Measurements from ENCODE around the gene CIBAR2. TPM values are rescaled to one million over a fixed set of nuclear protein-coding genes. Genes with fewer than 3 reads are reported as not detected.
A peak's percentile ranks its signal among the peaks of the same experiment; 100 is the strongest.

Gene CIBAR2
- total RNA-seq, 4 donors from 2014 or later, result 0.79 TPM; not detected in 3

DNA sequence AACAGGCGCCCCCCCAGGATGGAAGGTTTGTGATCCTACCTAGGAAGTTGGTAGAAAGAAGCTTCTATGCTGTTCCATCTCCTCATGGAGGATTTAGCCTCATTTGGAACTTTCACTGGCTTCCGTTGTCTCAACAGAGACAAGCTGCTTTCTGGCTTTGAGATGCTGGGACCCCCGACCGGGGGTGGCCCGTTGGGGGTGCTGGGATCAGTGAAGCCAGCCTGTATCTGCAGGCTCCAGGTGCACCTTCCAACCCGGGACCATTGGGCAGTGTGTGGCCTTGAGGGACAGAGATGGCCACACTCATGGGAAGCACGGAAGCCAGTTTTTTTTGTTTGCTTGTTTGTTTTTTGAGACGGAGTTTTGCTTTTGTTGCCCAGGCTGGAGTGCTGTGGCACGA is 15.4 kb downstream of the CIBAR2 start:
- in situ Hi-C loops (cut with MboI; ENCODE audit: low pct_ligation_motif_present in 1 of 4, low pct_unique_long_range_greater_than_20kb in 1 of 4, low sequenced_read_pairs in 3 of 4) (no loop called here), intact Hi-C loops (cut with DNase I; ENCODE audit: low total_unique reads) (no loop called here)
- TF ChIP-seq POLR2A (IDR thresholded peaks at IDR 0.05) (no peak), POLR2AphosphoS5 (IDR thresholded peaks at IDR 0.05) (no peak), EP300 (IDR thresholded peaks at IDR 0.05; ENCODE audit: low read depth) (no peak)
- TF ChIP-seq, protein P1, sequence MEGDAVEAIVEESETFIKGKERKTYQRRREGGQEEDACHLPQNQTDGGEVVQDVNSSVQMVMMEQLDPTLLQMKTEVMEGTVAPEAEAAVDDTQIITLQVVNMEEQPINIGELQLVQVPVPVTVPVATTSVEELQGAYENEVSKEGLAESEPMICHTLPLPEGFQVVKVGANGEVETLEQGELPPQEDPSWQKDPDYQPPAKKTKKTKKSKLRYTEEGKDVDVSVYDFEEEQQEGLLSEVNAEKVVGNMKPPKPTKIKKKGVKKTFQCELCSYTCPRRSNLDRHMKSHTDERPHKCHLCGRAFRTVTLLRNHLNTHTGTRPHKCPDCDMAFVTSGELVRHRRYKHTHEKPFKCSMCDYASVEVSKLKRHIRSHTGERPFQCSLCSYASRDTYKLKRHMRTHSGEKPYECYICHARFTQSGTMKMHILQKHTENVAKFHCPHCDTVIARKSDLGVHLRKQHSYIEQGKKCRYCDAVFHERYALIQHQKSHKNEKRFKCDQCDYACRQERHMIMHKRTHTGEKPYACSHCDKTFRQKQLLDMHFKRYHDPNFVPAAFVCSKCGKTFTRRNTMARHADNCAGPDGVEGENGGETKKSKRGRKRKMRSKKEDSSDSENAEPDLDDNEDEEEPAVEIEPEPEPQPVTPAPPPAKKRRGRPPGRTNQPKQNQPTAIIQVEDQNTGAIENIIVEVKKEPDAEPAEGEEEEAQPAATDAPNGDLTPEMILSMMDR (IDR thresholded peaks at IDR 0.05), result no peak
- H3K9me3 ChIP-seq, result no peaks in the 10 kb centered on the region
- DNase-seq, result no peak
- H3K4me3 ChIP-seq, result no peak overlapping the region
- no peak overlapping the region for H3K27ac ChIP-seq
- no peaks in the 10 kb centered on the region for H3K36me3 ChIP-seq
- peaks cover 4% of the 10 kb centered on the region for H3K27me3 ChIP-seq
- WGBS, 2 donors (ENCODE audit: low coverage in 1 of 2), result 78 to 80% methylated on average over 1 to 8 of the region's 9 CpGs
- H3K4me1 ChIP-seq, result no peaks in the 10 kb centered on the region

DNA sequence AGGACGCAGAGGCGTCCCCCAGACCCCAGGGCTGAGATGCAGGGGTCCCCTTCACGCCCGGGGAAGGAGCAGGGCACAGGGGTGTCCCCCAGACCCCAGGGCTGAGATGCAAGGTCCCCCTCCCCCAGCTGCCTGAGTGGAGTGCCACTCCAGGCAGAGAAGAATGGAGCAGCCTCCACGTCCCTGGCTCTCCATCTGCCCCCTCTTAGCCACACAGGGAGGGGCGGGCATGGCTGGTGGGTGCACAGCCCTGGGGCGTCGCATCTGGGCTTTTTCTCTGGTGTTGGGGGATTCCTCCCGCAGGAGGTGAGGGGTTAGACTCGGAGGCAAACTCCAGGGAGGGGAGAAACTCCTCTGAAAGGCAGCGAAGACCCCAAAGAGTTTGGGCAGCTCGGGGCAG is 17.5 kb downstream of the CIBAR2 start:
- H3K9me3 ChIP-seq, result no peaks in the 10 kb centered on the region
- DNase-seq, result no peak
- TF ChIP-seq, protein P1 (IDR thresholded peaks at IDR 0.05), result no peak
- no peak for TF ChIP-seq EP300 (IDR thresholded peaks at IDR 0.05; ENCODE audit: low read depth)
- TF ChIP-seq POLR2A (IDR thresholded peaks at IDR 0.05), result no peak
- no peak for TF ChIP-seq POLR2AphosphoS5 (IDR thresholded peaks at IDR 0.05)
- peaks cover 4% of the 10 kb centered on the region for H3K27me3 ChIP-seq
- in situ Hi-C loops (cut with MboI; ENCODE audit: low pct_ligation_motif_present in 1 of 4, low pct_unique_long_range_greater_than_20kb in 1 of 4, low sequenced_read_pairs in 3 of 4) (no loop called here), intact Hi-C loops (cut with DNase I; ENCODE audit: low total_unique reads) (no loop called here)
- H3K36me3 ChIP-seq, result no peaks in the 10 kb centered on the region
- 88% methylated on average over 6 of the region's 12 CpGs; no CpG with 5 or more reads in 1 of the 2 donors for WGBS, 2 donors (ENCODE audit: low coverage in 1 of 2)
- H3K27ac ChIP-seq, result no peak overlapping the region
- H3K4me1 ChIP-seq, result peaks cover 0 to 12% (median 4%) of the 10 kb centered on the region in 4 donors
- no peak overlapping the region for H3K4me3 ChIP-seq

DNA sequence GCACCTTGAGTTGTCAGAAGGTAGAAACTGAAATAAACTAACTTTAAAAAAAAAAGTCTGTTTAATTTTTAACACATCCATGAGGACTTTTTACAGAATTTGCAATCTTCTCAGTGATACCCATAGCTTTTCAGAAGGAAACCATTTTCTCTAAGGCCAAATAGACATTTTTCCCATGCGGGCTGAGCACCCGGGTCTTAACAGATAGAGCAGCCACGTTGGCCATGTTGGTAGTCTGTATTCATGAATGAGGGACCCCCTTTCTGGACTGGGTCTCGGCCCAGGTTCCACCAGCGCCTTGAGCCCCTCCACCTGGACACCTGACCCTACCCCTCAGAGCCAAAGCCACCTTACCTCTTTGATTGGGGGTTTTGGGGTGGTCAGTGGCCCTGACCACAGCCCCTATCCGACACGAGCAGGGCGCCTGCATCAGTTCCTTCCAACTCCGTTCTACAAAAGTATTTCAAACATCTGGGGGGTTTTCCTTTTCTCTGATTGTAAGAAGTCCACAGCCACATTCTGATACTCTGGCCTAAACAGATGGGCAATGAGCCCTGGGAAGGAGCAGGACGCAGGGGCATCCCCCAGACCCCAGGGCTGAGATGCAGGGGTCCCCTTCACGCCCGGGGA is 18.0 kb downstream of the CIBAR2 start:
- H3K4me3 ChIP-seq, result no peak overlapping the region
- peaks cover 0 to 12% (median 4%) of the 10 kb centered on the region in 4 donors for H3K4me1 ChIP-seq
- 87 to 89% methylated on average over 3 to 12 of the region's 12 CpGs for WGBS, 2 donors (ENCODE audit: low coverage in 1 of 2)
- H3K9me3 ChIP-seq, result no peaks in the 10 kb centered on the region
- peaks cover 4% of the 10 kb centered on the region for H3K27me3 ChIP-seq
- TF ChIP-seq, protein P1 (IDR thresholded peaks at IDR 0.05), result no peak
- no peak for TF ChIP-seq POLR2A (IDR thresholded peaks at IDR 0.05)
- TF ChIP-seq POLR2AphosphoS5 (IDR thresholded peaks at IDR 0.05), result no peak
- TF ChIP-seq EP300 (IDR thresholded peaks at IDR 0.05; ENCODE audit: low read depth), result no peak
- intact Hi-C loops (cut with DNase I; ENCODE audit: low total_unique reads), result no loop called here
- DNase-seq, result no peak
- no peaks in the 10 kb centered on the region for H3K36me3 ChIP-seq
- in situ Hi-C loops (cut with MboI; ENCODE audit: low pct_ligation_motif_present in 1 of 4, low pct_unique_long_range_greater_than_20kb in 1 of 4, low sequenced_read_pairs in 3 of 4), result no loop called here
- H3K27ac ChIP-seq, result no peak overlapping the region

DNA sequence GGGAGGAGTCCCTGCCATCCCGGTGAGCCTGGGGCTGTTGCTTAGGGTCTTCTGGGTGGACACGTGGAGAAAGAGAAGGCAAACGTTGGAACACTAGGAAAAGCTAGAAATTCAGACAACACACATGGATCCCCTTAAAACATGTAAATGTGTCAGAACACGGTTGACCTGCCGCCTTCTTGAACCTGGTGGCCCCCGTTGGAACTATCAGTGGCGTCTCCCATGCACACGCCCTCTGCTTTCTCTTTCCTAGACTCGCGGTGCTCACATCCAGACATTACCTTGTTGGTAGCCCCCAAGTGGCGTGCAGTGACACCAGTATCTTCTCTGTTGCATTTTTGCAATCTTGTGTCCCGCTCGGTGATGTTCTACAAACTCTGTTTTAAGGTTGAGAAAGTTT is 18.6 kb downstream of the CIBAR2 start:
- no peaks in the 10 kb centered on the region for H3K9me3 ChIP-seq
- peaks cover 4% of the 10 kb centered on the region for H3K27me3 ChIP-seq
- peak; percentile 2 for TF ChIP-seq POLR2A (IDR thresholded peaks at IDR 0.05)
- TF ChIP-seq, protein P1 (IDR thresholded peaks at IDR 0.05), result no peak
- no peak for TF ChIP-seq POLR2AphosphoS5 (IDR thresholded peaks at IDR 0.05)
- H3K36me3 ChIP-seq, result no peaks in the 10 kb centered on the region
- intact Hi-C loops (cut with DNase I; ENCODE audit: low total_unique reads) (no loop called here), in situ Hi-C loops (cut with MboI; ENCODE audit: low pct_ligation_motif_present in 1 of 4, low pct_unique_long_range_greater_than_20kb in 1 of 4, low sequenced_read_pairs in 3 of 4) (no loop called here)
- H3K4me1 ChIP-seq, result peaks cover 0 to 12% (median 4%) of the 10 kb centered on the region in 4 donors
- no peak for DNase-seq
- no peak overlapping the region for H3K27ac ChIP-seq
- no peak overlapping the region for H3K4me3 ChIP-seq
- WGBS, 2 donors (ENCODE audit: low coverage in 1 of 2), result 74 to 79% methylated on average over 10 to 13 of the region's 13 CpGs
